ENCODE results near the gene AQR. TPM values are rescaled to one million over a fixed set of nuclear protein-coding genes. Genes with fewer than 3 reads are reported as not detected.

Gene AQR
- total RNA-seq, 1 donor from 2014 or later = 32.4 TPM

GRCh38 chr15:35003928-35004327 is 34.4 kb upstream of the AQR start:
- no peak overlapping the region for H3K4me3 ChIP-seq
- H3K9me3 ChIP-seq = no peaks in the 10 kb centered on the region
- no peak overlapping the region for H3K27ac ChIP-seq
- intact Hi-C loops (cut with DNase I) = no loop called here
- no peak for TF ChIP-seq CTCF (IDR thresholded peaks at IDR 0.05)
- DNase-seq (no peak), ATAC-seq (no peak)
- no peaks in the 10 kb centered on the region for H3K36me3 ChIP-seq
- no peaks in the 10 kb centered on the region for H3K27me3 ChIP-seq (ENCODE audit: low read depth)
- no peaks in the 10 kb centered on the region for H3K4me1 ChIP-seq

GRCh38 chr15:35000511-35000910 is 31.0 kb upstream of the AQR start:
- Histone ChIP-seq H3K9me3 (no peaks in the 10 kb centered on the region), H3K4me3 (no peak overlapping the region), H3K36me3 (no peaks in the 10 kb centered on the region), H3K27ac (no peak overlapping the region), H3K4me1 (no peaks in the 10 kb centered on the region), H3K27me3 (ENCODE audit: low read depth) (no peaks in the 10 kb centered on the region)
- ATAC-seq = no peak
- no peak for DNase-seq
- intact Hi-C loops (cut with DNase I) = no loop called here
- TF ChIP-seq CTCF (IDR thresholded peaks at IDR 0.05) = no peak

- no peaks in the 10 kb centered on the region for H3K36me3 ChIP-seq
- no peak overlapping the region for H3K4me3 ChIP-seq
- no peaks in the 10 kb centered on the region for H3K4me1 ChIP-seq
- H3K27me3 ChIP-seq (ENCODE audit: low read depth) = no peaks in the 10 kb centered on the region
- ATAC-seq = no peak
- no peak overlapping the region for H3K27ac ChIP-seq
- intact Hi-C loops (cut with DNase I) = no loop called here
- H3K9me3 ChIP-seq = no peaks in the 10 kb centered on the region
- no peak for DNase-seq
- no peak for TF ChIP-seq CTCF (IDR thresholded peaks at IDR 0.05)
These were observed 30.4 kb upstream of the AQR start for GRCh38 chr15:34999906-35000305.

GRCh38 chr15:34994925-34995324 is 25.4 kb upstream of the AQR start:
- Histone ChIP-seq H3K27me3 (ENCODE audit: low read depth) (peaks cover 4% of the 10 kb centered on the region), H3K9me3 (no peaks in the 10 kb centered on the region), H3K4me3 (no peak overlapping the region), H3K4me1 (no peaks in the 10 kb centered on the region), H3K36me3 (no peaks in the 10 kb centered on the region), H3K27ac (no peak overlapping the region)
- intact Hi-C loops (cut with DNase I) = no loop called here
- TF ChIP-seq CTCF (IDR thresholded peaks at IDR 0.05) = no peak
- DNase-seq (no peak), ATAC-seq (no peak)

- no peaks in the 10 kb centered on the region for H3K36me3 ChIP-seq
- H3K4me3 ChIP-seq = no peak overlapping the region
- peaks cover 4% of the 10 kb centered on the region for H3K27me3 ChIP-seq (ENCODE audit: low read depth)
- no peak for TF ChIP-seq CTCF (IDR thresholded peaks at IDR 0.05)
- no peaks in the 10 kb centered on the region for H3K4me1 ChIP-seq
- intact Hi-C loops (cut with DNase I) = no loop called here
- no peak for ATAC-seq
- H3K27ac ChIP-seq = no peak overlapping the region
- no peak for DNase-seq
- no peaks in the 10 kb centered on the region for H3K9me3 ChIP-seq
These were observed 24.3 kb upstream of the AQR start for GRCh38 chr15:34993877-34994276.

- Histone ChIP-seq H3K27me3 (ENCODE audit: low read depth) (peaks cover 4% of the 10 kb centered on the region), H3K4me1 (no peaks in the 10 kb centered on the region), H3K4me3 (no peak overlapping the region), H3K9me3 (no peaks in the 10 kb centered on the region), H3K36me3 (no peaks in the 10 kb centered on the region), H3K27ac (no peak overlapping the region)
- no peak for TF ChIP-seq CTCF (IDR thresholded peaks at IDR 0.05)
- intact Hi-C loops (cut with DNase I) = no loop called here
- DNase-seq = no peak
- no peak for ATAC-seq
These were observed 23.9 kb upstream of the AQR start for GRCh38 chr15:34993412-34993811.
